Fibroblast of skin of right quadriceps (primary cell): ENCODE data around the gene ANXA4.
"Not testable (repeated sequence)": the region's sequence is repeated elsewhere in the genome, so short reads cannot be mapped to it uniquely, and the experiment has no call there.

Experiments
- DNase-seq: peaks from one replicate; pipeline ENCODE4 v3.0.0-alpha.2; 2013

ANXA4 gene

DNA sequence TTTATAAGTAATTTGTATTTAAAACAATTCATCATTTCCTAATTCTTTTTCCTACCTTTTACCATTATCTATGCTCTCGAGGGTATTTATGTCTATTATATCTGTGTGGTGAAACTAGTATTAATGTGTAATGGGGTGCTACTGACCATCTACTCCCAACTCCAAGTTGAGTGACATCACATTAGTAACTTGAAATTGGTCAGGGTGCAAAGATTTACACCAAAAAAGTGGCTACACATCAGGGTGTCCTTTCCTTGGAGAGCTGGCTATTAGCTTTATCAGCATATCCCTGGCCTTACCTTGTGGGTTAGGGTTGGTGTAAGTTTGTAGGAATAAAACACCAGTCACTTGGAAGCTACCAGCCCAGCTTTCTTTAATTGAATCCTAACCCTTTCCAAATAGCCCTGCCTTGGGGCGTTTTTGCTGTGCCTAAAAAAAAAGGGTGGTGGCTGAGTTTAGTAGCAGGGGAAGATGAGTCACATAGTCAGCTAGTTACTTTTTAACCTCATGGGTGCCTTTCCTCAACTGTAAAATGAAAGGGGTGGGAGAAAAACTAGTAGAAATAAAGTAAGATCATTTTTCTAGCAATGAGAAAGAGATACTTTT lies 14.0 kb downstream of the ANXA4 start:
- DNase-seq: peak; percentile 55

DNA sequence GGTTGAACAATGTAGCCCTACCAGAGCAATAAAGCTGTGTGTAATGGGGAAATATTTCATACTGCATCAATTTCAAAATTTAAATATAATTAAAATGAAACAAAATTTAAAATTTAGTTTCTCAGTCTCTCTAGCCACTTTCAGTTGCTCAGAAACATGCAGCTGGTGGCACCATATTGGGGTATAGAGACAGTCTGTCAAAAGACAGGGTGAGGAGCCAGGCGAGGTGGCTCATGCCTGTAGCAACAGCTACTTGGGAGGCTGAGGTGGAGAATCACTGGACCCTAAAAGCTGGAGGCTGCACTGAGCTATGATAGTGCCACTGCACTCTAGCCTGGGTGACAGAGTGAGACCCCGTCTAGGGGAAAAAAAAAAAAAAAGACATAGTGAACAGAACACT lies 20.1 kb downstream of the ANXA4 start:
- DNase-seq: no peak

- DNase-seq: no peak
These were observed 20.9 kb downstream of the ANXA4 start for GRCh38 chr2:69762513-69763494.

DNA sequence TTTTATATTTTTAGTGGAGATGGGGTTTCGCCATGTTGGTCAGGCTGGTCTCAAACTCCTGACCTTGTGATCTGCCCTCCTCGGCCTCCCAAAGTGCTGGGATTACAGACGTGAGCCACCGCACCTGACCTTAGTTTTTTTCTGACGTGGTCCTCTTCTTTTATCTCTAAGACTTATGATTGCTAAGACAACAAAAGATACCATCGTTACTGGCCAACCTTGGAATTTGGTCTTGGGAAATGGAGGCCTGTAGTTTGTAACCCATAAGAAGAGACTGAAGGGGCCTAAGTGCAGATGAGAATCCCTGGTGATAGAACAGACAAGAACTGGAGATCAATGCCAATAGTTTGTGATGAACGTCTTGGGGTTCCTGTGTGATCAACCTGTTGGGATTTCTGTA lies 21.9 kb downstream of the ANXA4 start:
- not testable (repeated sequence) for DNase-seq

DNA sequence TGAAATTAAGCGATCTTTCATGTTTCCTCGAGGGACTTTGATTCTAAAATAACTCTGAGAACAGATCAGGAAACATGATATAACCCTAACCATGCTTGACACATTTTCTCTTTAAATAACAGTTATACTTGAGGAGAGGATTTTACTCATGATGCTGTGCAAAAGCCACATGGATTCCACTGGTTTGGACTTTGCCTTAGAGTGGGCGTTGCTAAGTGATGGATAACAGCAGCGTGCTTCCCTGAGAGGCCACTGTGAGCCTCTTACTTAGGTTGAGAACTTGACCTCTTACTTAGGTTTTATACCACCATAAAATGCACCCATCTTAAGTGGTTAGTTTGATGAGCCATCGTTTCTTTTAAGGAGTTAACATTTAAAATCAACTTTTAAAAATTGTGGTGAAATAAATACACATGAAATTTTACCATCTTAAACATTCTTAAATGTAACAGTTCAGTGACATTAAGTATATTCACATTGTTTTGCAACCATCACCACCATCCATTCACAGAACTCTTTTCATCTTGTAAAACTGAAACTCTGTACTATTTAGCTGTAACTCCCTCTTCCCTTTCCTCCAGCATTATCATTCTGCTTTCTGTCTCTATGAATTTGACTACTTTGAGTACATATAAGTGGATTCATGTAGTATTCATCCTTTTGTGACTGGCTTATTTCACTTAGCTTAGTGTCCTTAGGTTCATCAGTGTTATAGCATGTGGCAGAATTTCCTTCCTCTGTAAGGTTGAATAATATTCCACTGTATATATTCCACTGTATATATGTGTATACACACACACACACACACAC lies 22.6 kb downstream of the ANXA4 start:
- DNase-seq: no peak

GRCh38 chr2:69765096-69765380 lies 23.1 kb downstream of the ANXA4 start:
- DNase-seq: no peak

DNA sequence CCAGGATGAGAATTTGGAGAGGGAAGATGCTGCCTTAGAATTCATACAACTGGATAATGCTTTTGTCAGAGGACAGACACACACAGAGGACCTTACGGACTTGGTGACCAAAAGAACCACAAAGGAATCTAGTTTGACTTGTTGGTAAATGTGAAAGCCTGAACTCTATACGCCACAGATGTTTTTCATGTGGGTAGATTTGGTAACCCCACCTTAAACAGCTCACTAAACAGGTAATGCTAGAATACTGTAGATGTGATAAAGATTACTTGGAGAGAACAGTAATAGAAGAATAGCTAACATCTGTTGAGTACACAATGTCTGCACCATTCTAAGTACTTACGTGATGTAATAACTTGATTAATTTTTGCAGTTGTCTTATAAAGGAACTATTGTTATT lies 24.1 kb downstream of the ANXA4 start:
- DNase-seq: no peak

DNA sequence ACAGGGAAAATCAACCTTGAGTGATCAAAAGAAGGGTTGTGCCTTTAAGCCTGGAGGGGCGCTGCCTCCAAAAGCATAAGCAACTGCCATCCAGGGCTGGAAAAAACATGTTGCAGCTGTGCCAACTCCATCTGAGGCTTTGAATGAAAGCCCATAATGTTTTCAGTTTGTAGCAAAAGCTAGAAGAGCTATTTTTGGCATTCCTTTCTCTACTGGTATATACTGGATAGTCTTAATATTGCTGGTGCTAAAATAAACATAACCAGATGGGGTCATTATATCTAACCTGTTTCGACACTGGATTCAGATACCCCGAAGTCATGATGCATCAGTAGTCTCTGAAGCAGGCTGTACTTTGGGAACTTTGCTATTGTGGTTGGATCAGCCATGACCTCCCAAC lies 25.1 kb downstream of the ANXA4 start:
- DNase-seq: peak; percentile 36

DNA sequence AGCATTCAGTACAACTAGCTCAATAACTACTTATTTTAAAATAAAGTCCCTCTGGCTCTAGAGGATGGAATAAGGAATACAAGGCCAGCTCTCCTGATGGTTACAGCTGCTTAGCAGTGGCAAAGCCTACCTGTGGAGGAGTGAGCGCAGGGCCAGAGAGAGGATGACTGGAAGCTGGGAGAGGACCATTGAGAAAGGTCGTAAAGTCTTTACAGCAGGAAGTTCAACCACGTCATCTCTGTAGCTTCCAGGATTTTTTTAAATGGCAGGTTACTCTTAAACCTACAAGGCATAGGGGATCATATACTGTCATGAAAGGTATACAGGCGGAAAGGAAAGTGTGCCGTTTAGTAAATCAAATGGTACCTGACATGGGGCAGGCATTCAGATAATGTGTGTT lies 26.3 kb downstream of the ANXA4 start:
- DNase-seq: no peak

DNA sequence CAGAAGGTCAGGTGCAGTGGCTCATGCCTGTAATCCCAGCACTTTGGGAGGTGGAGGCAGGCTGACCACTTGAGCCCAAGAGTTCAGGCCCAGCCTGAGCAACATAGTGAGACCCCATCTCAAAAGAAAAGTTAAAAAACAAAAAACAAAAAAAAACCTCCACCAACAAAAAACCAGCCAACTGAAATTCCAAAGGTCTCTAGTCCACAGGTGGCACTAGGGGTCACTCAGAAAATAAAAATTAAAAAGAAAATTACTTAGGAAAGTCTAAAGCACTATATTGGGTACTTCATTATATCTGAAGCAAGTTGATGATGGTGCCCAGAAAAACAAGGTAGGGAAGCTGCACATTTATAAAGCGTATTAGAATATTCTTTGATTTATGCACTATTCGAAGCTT lies 26.9 kb downstream of the ANXA4 start:
- no peak for DNase-seq

GRCh38 chr2:69769272-69769671 lies 27.3 kb downstream of the ANXA4 start:
- DNase-seq: no peak

- DNase-seq: peak; percentile 74
These were observed 28.3 kb downstream of the ANXA4 start for GRCh38 chr2:69770193-69770702.

DNA sequence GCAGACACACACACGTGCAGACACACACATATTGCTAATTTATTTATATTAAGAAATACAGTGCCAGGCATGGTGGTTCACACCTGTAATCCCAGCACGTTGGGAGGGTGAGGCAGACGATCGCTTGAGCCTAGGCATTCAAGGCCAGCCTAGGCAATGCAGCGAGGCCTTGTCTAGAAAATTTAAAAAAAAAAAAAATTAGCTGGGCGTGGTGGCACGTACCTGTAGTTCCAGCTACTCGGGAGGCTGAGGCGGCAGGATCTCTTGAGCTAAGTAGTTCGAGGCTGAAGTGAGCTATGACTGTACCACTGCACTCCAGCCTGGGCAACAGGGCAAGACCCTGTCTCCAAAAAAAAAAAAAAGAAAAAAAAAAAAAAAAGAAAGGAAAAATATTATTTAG lies 28.8 kb downstream of the ANXA4 start:
- no peak for DNase-seq

GRCh38 chr2:69771461-69771860 lies 29.5 kb downstream of the ANXA4 start:
- DNase-seq: no peak

DNA sequence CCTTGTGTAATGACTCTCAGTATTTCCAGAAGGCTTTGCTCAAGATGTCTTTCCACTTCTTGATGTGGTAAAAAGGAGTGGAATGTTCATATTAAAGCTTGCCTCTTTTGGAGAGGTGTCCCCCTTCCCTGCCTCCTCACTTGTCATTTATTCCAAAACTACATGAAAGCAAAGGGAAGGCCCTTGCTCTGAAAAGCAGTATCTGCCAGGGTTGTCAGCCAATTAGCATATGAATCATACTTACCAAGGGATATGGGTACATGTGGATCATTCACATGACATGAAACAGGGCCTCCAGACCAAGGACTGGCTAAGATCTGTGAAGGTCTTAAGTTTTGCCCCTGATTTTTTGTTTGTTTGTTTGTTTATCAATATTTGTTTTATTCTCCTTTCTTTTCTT lies 31.3 kb downstream of the ANXA4 start:
- DNase-seq: peak; percentile 20

DNA sequence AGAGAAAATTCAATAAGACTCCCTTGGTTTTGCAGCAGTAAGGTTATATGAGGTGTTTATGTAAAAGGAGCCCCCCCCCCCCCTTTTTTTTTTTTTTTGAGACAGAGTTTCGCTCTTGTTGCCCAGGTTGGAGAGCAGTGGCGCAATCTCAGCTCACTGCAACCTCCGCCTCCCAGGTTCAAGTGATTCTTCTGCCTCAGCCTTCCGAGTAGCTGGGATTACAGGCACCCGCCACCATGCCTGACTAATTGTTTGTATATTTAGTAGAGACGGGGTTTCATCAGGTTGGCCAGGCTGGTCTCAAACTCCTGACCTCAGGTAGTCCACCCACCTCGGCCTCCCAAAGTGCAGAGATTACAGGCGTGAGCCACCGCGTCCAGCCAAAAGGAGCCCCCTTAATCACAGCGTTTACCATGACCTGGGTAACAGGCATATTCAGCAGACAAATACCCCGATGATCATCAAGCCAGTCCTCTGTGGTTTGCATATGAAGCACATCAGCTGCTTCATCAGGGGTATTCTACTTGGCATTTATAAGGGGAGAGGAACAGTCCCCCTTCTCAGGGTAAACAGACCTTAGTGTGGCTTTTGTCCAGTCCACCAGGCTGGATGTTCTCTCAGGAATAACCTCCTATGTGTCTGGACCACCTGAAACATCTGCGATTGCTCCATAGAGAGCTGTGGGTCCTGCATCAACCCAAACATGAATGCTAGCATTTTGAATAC lies 32.5 kb downstream of the ANXA4 start:
- not testable (repeated sequence) for DNase-seq

DNA sequence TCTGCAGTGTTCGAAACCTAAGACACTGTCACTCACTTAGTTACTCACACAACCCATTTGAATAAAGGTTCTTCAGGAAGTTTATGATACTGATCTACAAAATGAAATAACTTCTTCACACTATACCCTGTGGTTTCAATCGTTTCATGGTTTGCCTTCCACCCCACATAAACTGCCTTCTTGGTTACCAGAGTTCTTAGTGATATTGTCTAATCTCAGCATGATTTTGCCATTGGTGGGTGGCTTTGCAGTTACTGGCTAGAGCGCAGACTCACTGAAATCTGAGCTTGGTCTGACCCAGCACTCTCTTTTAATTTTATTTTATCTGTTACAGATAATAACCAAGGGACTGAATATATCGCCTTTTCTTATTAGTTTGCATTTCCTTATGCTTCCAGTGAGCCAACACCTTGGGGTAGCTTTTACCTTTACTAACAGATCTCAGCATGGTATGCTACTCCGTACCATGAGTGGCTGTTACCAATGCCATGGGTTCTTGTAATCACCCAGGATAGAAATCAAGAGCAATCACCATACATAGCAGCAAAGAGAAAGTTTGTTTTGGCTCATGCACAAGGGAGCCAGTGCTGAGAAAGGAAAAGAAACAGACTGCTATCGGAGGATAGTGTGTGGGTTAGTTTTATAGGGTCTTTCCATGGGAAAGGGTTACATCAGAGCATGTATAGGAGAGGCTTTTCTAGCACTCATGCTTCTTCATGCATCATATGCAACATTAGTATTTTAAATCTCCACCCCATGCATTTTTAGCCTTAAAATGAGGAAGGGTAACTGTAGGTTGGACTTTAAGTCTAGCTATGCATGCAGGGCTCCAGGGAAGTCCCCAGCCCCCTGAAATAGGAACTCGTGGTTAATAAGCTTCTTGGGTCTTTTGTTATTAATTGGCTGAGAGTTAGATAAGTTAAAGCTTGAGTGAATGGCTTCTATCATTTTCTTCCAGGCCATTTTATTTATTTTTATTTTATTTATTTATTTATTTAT lies 33.3 kb downstream of the ANXA4 start:
- DNase-seq: no peak

- DNase-seq: no peak
These were observed 35.2 kb downstream of the ANXA4 start for GRCh38 chr2:69776886-69777785.

DNA sequence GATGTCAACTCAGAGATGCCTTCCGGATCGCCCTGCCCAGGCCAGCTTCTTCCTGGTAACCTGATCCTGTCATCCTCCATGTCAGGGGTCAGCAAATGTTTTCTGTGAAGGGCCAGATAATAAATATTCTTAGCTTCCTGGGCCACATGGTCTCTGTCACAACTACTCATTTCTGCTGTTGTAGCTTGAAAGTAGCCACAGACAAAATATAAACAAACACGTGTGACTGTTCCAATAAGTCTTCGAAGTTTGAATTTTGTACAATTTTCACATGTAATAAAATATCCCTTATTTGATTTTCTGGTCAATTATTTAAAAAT lies 35.8 kb downstream of the ANXA4 start:
- no peak for DNase-seq

GRCh38 chr2:69779258-69780001 lies 37.5 kb downstream of the ANXA4 start:
- no peak for DNase-seq
